GM12878 (cell line): Measurements from ENCODE around the gene MAD1L1. TPM values are rescaled to one million over a fixed set of nuclear protein-coding genes. Genes with fewer than 3 reads are reported as not detected.

Experiments used
- ATAC-seq: fragments of 200-7000 bp; cut with Tn5 transposase; 3 replicates; pipeline ENCODE4 v1.9.1; 2020; ENCODE audit warnings: mild to moderate bottlenecking, moderate library complexity
- BruUV-seq: library from RNA; stranded (reverse); fragments of 400-500 nt; replicated peaks from 2 replicates; lab custom pipeline; 2021; lab: Mats Ljungman, UMichigan
- CTCF ChIA-PET: fragments of 300-600 bp; sonication (Branson Sonifier 250); formaldehyde crosslinking; extraction: SDS; loops from one replicate; lab custom pipeline; 2021; ENCODE audit warnings: inconsistent platforms; lab: Yijun Ruan, JAX
- POLR2A ChIA-PET: fragments of 350-600 bp; formaldehyde crosslinking; extraction: SDS; loops from one replicate; lab custom pipeline; 2021; ENCODE audit warnings: inconsistent platforms; lab: Charles Lee
- RAD21 ChIA-PET: fragments of 300-600 bp; sonication (Branson Sonifier 250); formaldehyde crosslinking; loops from one replicate; lab custom pipeline; 2023; ENCODE audit warnings: antibody characterized with exemption; ENCODE audit not compliant: unreplicated experiment; lab: Charles Lee
- SMC1A ChIA-PET: fragments of 300-600 bp; sonication (Branson Sonifier 250); formaldehyde crosslinking; loops from one replicate; lab custom pipeline; 2023; ENCODE audit not compliant: unreplicated experiment, uncharacterized antibody; lab: Charles Lee
- DNase-seq: peaks from one replicate; pipeline ENCODE4 v3.0.0-alpha.2; 2011; ENCODE audit warnings: low read depth, low spot score
- FAIRE-seq: peaks from 3 replicates; lab custom pipeline; 2011; peaks lifted over from hg19 to GRCh38; lab: Jason Lieb, UNC
- H2AFZ ChIP-seq: 2 replicates; pipeline ENCODE4 v1.6.0; 2011; ENCODE audit warnings: low read depth, low read length, control low read depth; ENCODE audit not compliant: control insufficient read depth
- H3K27ac ChIP-seq: 2 replicates; pipeline ENCODE4 v1.5.1; 2011; ENCODE audit warnings: control low read depth; ENCODE audit not compliant: control insufficient read depth, insufficient read depth
- H3K27me3 ChIP-seq, 2 experiments: replicated peaks in 1 of 2; 2 replicates each; pipeline versions ENCODE4 v1.6.0 to v1.6.1; 2011; ENCODE audit warnings: low read length in 1 of 2; ENCODE audit not compliant: control insufficient read depth in 2 of 2, insufficient read depth in 2 of 2
- H3K36me3 ChIP-seq, 2 experiments: 2 replicates each; pipeline ENCODE4 v1.5.1; 2011; ENCODE audit warnings: low read length in 1 of 2; ENCODE audit not compliant: control insufficient read depth in 2 of 2, insufficient read depth in 2 of 2
- H3K4me1 ChIP-seq: 2 replicates; pipeline ENCODE4 v1.6.1; 2011; ENCODE audit warnings: mild to moderate bottlenecking, low read length, moderate library complexity, mixed read lengths; ENCODE audit not compliant: control insufficient read depth, insufficient read depth
- H3K4me2 ChIP-seq: 2 replicates; pipeline ENCODE4 v1.6.0; 2011; ENCODE audit warnings: control low read depth; ENCODE audit not compliant: control insufficient read depth, insufficient read depth
- H3K4me3 ChIP-seq: fragments of 200-600 bp; sonication (generic); 2 replicates; pipeline ENCODE4 v1.5.1; 2016
- H3K79me2 ChIP-seq: 2 replicates; pipeline ENCODE4 v1.6.0; 2011; ENCODE audit warnings: low read length; ENCODE audit not compliant: control insufficient read depth, insufficient read depth
- H3K9ac ChIP-seq: 2 replicates; pipeline ENCODE4 v1.8.0; 2011; ENCODE audit warnings: low read length, control low read depth, mixed read lengths; ENCODE audit not compliant: control insufficient read depth, insufficient read depth
- H3K9me3 ChIP-seq: replicated peaks from 3 replicates; pipeline ENCODE4 v1.5.1; 2011; ENCODE audit warnings: mild to moderate bottlenecking, low read length; ENCODE audit not compliant: control insufficient read depth, insufficient read depth
- H4K20me1 ChIP-seq: 2 replicates; pipeline ENCODE4 v1.6.0; 2011; ENCODE audit not compliant: control insufficient read depth, insufficient read depth
- ATF2 ChIP-seq: IDR thresholded peaks from 2 replicates; pipeline ENCODE4 v1.6.1; 2012; ENCODE audit warnings: low read length, inconsistent platforms
- BCL3 ChIP-seq: IDR thresholded peaks from 2 replicates; pipeline ENCODE4 v1.6.1; 2011; ENCODE audit warnings: borderline replicate concordance, low read depth, mild to moderate bottlenecking, moderate library complexity, low read length; ENCODE audit not compliant: insufficient read depth, poor library complexity, severe bottlenecking
- BHLHE40 ChIP-seq, 2 experiments: fragments of 450-650 bp in 1 of 2; IDR thresholded peaks; 2 replicates each; pipeline ENCODE4 v1.6.1; 2011 to 2017; ENCODE audit warnings: low read depth in 2 of 2, borderline replicate concordance in 1 of 2, improper control_type of control experiment in 1 of 2, low read length in 1 of 2, mild to moderate bottlenecking in 1 of 2
- CBX3 ChIP-seq: fragments of 200-600 bp; sonication (generic); IDR thresholded peaks from 2 replicates; pipeline ENCODE4 v1.6.1; 2016; ENCODE audit warnings: low read depth, borderline replicate concordance
- CBX5 ChIP-seq: sonication (generic); IDR thresholded peaks from 2 replicates; pipeline ENCODE4 v1.6.1; 2016; ENCODE audit warnings: low read depth, moderate library complexity, mild to moderate bottlenecking, inconsistent platforms
- EP300 ChIP-seq, 2 experiments: fragments of 150-350 bp in 1 of 2; IDR thresholded peaks; 2 replicates each; pipeline ENCODE4 v1.6.1; 2011 to 2012; ENCODE audit warnings: low read depth in 2 of 2, low read length in 2 of 2, borderline replicate concordance in 1 of 2, improper control_type of control experiment in 1 of 2, inconsistent platforms in 1 of 2; ENCODE audit not compliant: control insufficient read depth in 1 of 2
- MYB ChIP-seq: fragments of 150-350 bp; IDR thresholded peaks from 2 replicates; pipeline ENCODE4 v1.6.1; 2014; ENCODE audit warnings: mild to moderate bottlenecking, low read depth, low read length, borderline replicate concordance
- NBN ChIP-seq: fragments of 450-650 bp; IDR thresholded peaks from 2 replicates; pipeline ENCODE4 v1.6.1; 2016
- POU2F2 ChIP-seq: IDR thresholded peaks from 3 replicates; pipeline ENCODE4 v1.6.1; 2011; ENCODE audit warnings: low read depth, mild to moderate bottlenecking, low read length, borderline replicate concordance
- RAD51 ChIP-seq: fragments of 450-650 bp; IDR thresholded peaks from 2 replicates; pipeline ENCODE4 v1.6.1; 2016; ENCODE audit warnings: moderate library complexity, mild to moderate bottlenecking, inconsistent platforms
- SKIL ChIP-seq: fragments of 450-650 bp; IDR thresholded peaks from 2 replicates; pipeline ENCODE4 v1.6.1; 2017; ENCODE audit warnings: mild to moderate bottlenecking, low read depth, inconsistent platforms; ENCODE audit not compliant: poor library complexity, severe bottlenecking
- STAT3 ChIP-seq: IDR thresholded peaks from 2 replicates; pipeline ENCODE4 v1.6.1; 2011; ENCODE audit warnings: low read depth, low read length, improper control_type of control experiment
- ZBTB4 ChIP-seq: fragments of 450-650 bp; formaldehyde crosslinking; IDR thresholded peaks from 2 replicates; pipeline ENCODE4 v1.4.0; 2022; ENCODE audit warnings: mild to moderate bottlenecking, moderate library complexity
- WGBS: methylation state at CpG from one replicate; pipeline ENCODE4 v1.1.6; 2016; ENCODE audit warnings: low lambda C conversion rate; ENCODE audit not compliant: insufficient replicate concordance, insufficient coverage; ENCODE audit errors: missing lambda C conversion rate; 5-methylcytosine and 5-hydroxymethylcytosine counted together
- in situ Hi-C: fragments of 300-500 bp; cut with MboI; formaldehyde crosslinking; loops from 9 replicates; pipeline ENCODE4 v1.14.3; 2018; ENCODE audit warnings: mixed read lengths
- intact Hi-C: fragments of 100-400 bp; cut with micrococcal nuclease; formaldehyde crosslinking; loops from one replicate; pipeline ENCODE4 v1.14.2; 2022; ENCODE audit not compliant: unreplicated experiment
- polyA plus RNA-seq, 11 experiments: library from polyadenylated mRNA; depleted of rRNA in 4 of 11; unstranded in 6 of 11; stranded (reverse) in 5 of 11; fragments of >200 nt; fragmentation: Nextera tagmentation in 4 of 11; fragmentation: Illumina TruSeq in 1 of 11; extraction: Ambion mirVana in 4 of 11; extraction: Trizol in 1 of 11; gene quantifications; 1 replicate in 1 of 11; 2 replicates in 10 of 11; pipeline versions ENCODE4 v1.2.1 to v1.2.3, GENCODE V29; 2011 to 2016; ENCODE audit warnings: inconsistent platforms in 2 of 11, missing spikeins in 2 of 11, low read depth in 1 of 11
- total RNA-seq, 4 experiments: library from RNA; depleted of rRNA in 3 of 4; stranded (reverse); fragments of >200 nt in 3 of 4; fragmentation: Illumina TruSeq in 1 of 4; extraction: Trizol in 1 of 4; gene quantifications; 2 replicates each; pipeline versions ENCODE4 v1.2.1 to v1.2.3, GENCODE V29; 2013 to 2021

MAD1L1 gene
- total and polyA plus RNA-seq, 10 of the 15 experiments (the other 5 are each of a cell fraction or from before 2014, with no cell fraction given) = 2.2 to 76.8 (median 38.3) TPM

GRCh38 chr7:2000746-2001321, 231.9 kb downstream of the MAD1L1 start:
- in situ Hi-C loops (no loop called here), intact Hi-C loops (no loop called here)
- RAD21 ChIA-PET = no interaction called here
- Histone ChIP-seq H3K79me2 (no peaks in the 10 kb centered on the region), H3K9ac (no peak overlapping the region), H3K4me3 (no peak overlapping the region), H3K4me1 (no peaks in the 10 kb centered on the region; the same call in 1 of the 2 replicates), H3K9me3 (no peaks in the 10 kb centered on the region), H3K27ac (no peak overlapping the region), H3K36me3 (peaks cover 0 to 9% of the 10 kb centered on the region in 2 experiments; a peak in 2 of 4 replicates), H2AFZ (no peak overlapping the region), H3K27me3 (no peaks in the 10 kb centered on the region), H3K4me2 (no peak overlapping the region), H4K20me1 (no peaks in the 10 kb centered on the region)
- FAIRE-seq = no peak
- SMC1A ChIA-PET = no interaction called here
- CTCF ChIA-PET = no interaction called here
- no peak for DNase-seq
- 89% methylated on average over 25 of the region's 25 CpGs for whole genome bisulfite sequencing
- no peak for ATAC-seq
- POLR2A ChIA-PET = no interaction called here
- BruUV-seq = no TSS peak
- TF ChIP-seq ZBTB4 (CRISPR knock-in tag) (no peak), SKIL (no peak), CBX5 (no peak), BCL3 (no peak), POU2F2 (no peak), BHLHE40 (IDR thresholded peaks at IDR 0.05; ENCODE audit: borderline replicate concordance in 1 of 2, low read depth in 2 of 2, low read length in 1 of 2) (no peak), MYB (no peak), CBX3 (no peak), ATF2 (no peak), NBN (no peak), EP300 (IDR thresholded peaks at IDR 0.05; ENCODE audit: borderline replicate concordance in 1 of 2, control insufficient read depth in 1 of 2, low read depth in 2 of 2, low read length in 2 of 2) (no peak), RAD51 (no peak), STAT3 (no peak)
